Amygdala (tissue), 56 donors: ENCODE measurements around the gene BBIP1.
A peak's percentile ranks its signal among the peaks of the same experiment; 100 is the strongest.

Source experiments
- DNase-seq, 56 donors: peaks; one replicate each; lab custom pipeline; 2025; lab: John Stamatoyannopoulos, UW

Gene BBIP1

DNA sequence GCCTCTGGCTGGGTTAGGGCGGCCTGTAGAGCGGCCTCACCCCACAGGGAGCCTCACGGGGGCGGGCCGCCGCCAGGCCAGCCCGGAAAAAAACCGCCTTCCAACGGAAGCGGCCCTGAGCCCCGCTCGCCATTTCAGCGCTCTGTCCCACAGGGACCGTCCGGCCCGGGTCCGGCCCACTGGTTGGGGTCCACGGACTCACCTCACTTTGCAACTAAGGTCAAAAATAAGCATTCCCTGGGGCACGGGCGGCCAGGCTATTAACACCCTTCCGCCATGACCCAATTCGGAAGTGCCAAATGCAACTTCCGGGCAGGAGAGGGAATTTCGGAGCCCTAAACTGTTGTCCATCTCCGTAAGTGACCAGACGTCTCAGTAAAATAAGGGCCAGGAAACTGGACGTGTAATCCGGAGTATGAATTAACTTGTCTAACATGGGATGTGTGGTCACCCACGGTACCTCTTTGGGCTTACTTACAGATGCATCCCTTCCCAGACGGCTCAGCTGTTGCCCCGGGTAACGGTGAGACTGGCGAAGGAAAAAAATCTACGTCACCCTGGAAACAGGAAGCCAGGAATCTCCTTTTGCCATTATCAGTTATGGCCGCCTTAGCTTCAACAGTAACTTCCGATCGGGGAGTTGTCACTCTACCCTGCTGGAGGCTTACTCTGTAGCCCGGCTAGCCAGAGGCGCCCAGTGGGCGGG lies at the start of gene BBIP1:
Gene BBIP1, minus strand, starts transcription at position 538 of the 706 bp plus-strand sequence. CDS start 1,023 bp downstream, outside the sequence.
- DNase-seq: peak in 49 of 56 donors; percentile 69 to 100 (median 84)

DNA sequence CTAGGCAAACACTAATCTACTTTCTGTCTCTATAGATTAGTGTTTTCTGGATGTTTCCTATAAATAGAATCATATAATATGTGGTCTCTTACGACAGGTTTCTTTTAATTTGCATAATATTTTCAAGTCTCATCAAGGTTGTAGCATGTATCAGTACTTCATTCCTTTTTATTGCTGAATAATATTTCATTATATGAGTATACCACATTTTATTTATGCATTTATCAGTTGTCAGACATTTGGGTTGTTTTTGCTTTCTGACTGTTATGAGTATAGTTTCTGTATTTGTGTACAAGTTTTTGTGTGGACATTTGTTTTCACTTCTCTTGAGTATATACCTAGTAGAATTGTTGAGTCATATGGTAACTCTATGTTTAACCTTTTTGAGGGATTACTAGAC lies 48.7 kb upstream of the BBIP1 start:
- DNase-seq: no peak

GRCh38 chr10:110967009-110967630 lies 48.1 kb upstream of the BBIP1 start:
- DNase-seq: no peak

- DNase-seq: no peak
These were observed 47.2 kb upstream of the BBIP1 start for GRCh38 chr10:110966146-110966545.

GRCh38 chr10:110965216-110965615 lies 46.2 kb upstream of the BBIP1 start:
- DNase-seq: no peak

GRCh38 chr10:110964681-110965080 lies 45.7 kb upstream of the BBIP1 start:
- DNase-seq: no peak

DNA sequence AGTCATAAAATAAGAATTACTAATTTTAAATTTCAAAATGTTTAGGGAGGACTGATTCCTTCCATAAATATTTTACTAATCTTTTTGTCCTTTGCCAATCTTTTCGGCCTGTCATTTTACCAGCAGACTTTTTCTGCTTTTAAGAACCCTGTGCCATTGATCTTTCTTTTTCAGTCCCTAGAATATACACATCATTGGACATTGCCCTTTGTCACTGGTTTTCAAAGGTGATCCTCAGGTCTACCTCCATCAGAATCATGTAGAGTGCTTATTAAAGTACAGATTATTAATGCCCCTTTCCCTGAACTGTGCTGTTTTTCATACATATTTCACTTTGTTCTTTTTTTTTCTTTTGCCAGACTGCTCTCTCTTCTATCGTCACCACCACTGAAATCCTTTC lies 44.2 kb upstream of the BBIP1 start:
- no peak for DNase-seq

- DNase-seq: no peak
These were observed 43.5 kb upstream of the BBIP1 start for GRCh38 chr10:110962443-110962842.

DNA sequence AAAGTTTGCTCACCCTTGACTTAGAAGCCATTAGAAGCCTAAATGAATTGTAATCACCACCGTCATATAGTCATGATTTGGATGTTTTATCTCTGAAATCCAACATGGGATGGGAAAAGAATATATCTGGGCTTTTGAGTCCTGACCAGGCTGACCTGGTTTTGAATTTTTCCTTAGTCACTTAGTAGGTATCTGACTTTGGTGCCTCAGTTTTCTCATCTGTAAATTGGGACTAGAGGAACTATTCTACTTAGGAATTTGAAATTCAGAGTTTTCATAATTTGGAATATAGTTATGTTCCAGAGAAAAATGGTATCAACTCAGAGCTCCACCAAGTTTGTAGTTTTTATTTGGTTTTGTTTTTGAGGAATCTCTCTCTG lies 41.3 kb upstream of the BBIP1 start:
- DNase-seq: no peak

GRCh38 chr10:110959379-110960332 lies 40.7 kb upstream of the BBIP1 start:
- no peak for DNase-seq

DNA sequence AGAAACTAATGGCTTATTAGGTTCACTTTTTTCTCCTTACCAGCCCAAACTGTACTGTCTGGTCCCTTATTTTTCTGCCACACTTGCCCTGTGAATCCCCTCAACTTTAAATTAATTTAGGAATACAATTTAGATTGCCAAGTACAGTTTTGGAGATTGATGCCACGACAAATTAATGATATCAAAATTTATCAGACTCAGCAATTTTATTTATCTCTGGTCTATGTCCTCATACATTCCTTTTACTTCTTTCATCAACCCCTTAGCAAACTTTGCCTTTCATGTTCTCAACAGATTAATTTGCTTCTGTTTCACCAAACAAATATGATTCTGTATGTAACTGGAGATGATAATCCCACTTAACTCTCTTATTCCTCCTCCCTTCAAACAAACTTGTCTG lies 38.6 kb upstream of the BBIP1 start:
- DNase-seq: no peak

GRCh38 chr10:110951381-110951780 lies 32.4 kb upstream of the BBIP1 start:
- DNase-seq: no peak

DNA sequence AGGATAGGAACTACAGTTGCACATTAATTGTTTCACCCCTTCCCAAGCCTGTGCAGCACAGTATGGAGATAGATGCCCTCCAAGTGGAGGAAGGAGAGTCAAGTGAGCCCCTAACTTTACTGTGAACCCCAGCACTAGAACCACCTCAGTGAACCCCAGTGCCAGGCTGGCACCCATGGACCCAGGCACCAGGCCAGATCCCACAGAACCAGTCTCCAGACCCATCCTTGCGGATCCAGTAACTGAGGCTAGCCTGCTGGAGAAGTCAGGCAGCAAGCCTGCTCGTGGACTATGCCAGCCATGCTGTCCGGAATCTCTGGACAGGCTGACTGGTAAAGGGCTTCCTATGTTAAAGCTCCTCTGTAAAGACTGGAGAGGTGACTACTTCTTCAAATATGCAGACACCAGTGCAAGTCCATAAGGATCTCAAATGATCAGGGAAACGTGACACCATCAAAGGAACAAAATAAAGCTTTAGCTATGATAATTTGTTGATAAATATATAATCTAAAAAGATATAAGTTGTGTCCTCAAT lies 28.1 kb upstream of the BBIP1 start:
- DNase-seq: no peak

- DNase-seq: no peak
These were observed 27.5 kb upstream of the BBIP1 start for GRCh38 chr10:110946496-110946895.

- no peak for DNase-seq
These were observed 25.9 kb upstream of the BBIP1 start for GRCh38 chr10:110944792-110945396.

DNA sequence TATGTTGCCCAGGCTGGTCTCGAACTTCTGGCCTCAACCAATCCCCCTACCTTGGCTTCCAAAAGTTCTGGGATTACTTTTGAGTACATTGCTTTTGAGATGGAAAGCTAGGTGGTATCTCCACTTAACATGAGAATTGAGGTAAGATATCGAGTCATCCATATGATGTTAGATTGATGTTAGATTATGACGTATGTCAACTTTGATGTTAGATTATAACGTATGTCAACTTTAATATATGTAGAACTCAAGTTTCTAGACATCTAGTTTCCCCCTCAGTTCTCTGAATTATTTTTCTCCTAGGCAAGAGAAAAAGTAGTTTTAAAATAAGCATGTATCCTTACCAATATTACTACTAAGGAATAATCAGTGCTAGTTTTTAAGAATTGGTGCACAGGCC lies 20.4 kb upstream of the BBIP1 start:
- DNase-seq: no peak

GRCh38 chr10:110936757-110937156 lies 17.8 kb upstream of the BBIP1 start:
- DNase-seq: no peak

DNA sequence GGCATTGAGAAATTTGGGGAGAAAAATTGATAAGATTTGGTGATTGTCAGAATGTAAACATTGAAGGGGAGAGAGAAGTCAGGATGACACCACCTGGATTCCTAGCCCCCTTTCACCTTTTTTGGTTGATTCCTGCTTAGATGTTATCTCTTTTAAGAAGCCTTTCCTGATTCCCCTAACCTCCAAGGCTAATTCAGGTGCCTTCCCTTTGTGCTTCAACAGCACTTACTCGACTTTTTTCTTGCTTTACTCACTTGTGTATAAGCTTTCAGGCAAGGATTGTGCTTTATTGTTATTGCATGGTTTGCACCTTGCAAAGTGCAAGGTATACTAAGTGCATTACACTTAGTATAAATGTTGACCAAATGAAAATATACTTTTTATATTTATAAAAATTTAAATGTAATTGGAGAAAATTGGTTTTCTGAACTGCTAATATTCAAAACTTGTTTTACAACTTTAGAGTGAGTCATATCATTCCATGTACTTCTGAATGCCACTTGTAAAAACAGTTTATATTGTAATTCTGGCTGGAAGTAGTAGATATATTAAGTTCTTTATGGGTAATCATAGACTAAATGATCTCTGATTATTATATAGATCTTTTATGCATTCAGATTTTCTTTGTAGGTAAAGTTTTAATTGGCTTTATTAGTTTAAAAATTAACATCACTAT lies 13.7 kb upstream of the BBIP1 start:
- no peak for DNase-seq

- no peak for DNase-seq
These were observed 12.9 kb upstream of the BBIP1 start for GRCh38 chr10:110931769-110932381.

DNA sequence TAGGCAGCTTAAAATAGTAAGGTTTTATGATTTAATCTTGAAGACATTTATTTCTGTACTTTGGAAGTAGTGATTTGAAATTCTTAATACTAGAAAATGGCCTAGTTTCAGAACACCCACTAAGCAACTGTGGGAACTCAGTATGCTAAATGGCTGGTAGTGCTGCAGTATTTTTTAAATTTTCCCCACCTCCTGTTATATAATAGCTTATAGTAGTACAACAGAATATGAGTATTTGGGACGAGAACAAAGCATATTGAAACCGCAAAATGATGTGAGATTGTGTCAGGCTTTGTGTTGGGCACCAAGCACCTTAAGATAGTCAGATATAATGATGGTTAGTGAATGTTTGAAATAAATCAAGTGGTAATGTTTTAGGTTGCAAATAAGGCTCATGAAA lies 8.5 kb upstream of the BBIP1 start:
- DNase-seq: no peak
